Measurements from ENCODE around the gene TICAM1. TPM values are rescaled to one million over a fixed set of nuclear protein-coding genes. Genes with fewer than 3 reads are reported as not detected.
A peak's percentile ranks its signal among the peaks of the same experiment; 100 is the strongest.
"Not testable (repeated sequence)": the region's sequence is repeated elsewhere in the genome, so short reads cannot be mapped to it uniquely, and the experiment has no call there.

The TICAM1 gene
- total and polyA plus RNA-seq, 4 experiments from 2014 or later = 2.2 to 18.1 (median 17.0) TPM

- CTCF ChIA-PET (ENCODE audit: partially characterized antibody) = interaction anchor here (1.5 to 6.4 kb wide), 3 partner anchors 8 to 13 kb away, joined by 4 to 48 read pairs (median 5); partner anchors contain the start of gene FEM1A
Observed at GRCh38 chr19:4800591-4801081, 30.9 kb downstream of the TICAM1 start.

GRCh38 chr19:4795400-4795799 lies 36.1 kb downstream of the TICAM1 start:
- ChIA-PET CTCF (ENCODE audit: partially characterized antibody) (interaction anchor here (6.4 kb wide), 1 partner anchor 14 kb away, joined by 48 read pairs; no protein-coding TSS in a partner anchor), POLR2A (ENCODE audit: partially characterized antibody) (no interaction called here)
- Histone ChIP-seq H3K4me1 (ENCODE audit: insufficient read depth, low read length) (peaks cover 36% of the 10 kb centered on the region), H3K9me3 (ENCODE audit: control insufficient read depth in 1 of 2, low read length in 2 of 2) (no peaks in the 10 kb centered on the region), H3K36me3 (ENCODE audit: insufficient read depth, low read length) (peaks cover 35% of the 10 kb centered on the region), H3K27ac (ENCODE audit: low read depth, low read length) (no peak overlapping the region), H3K4me3 (ENCODE audit: low read length in 2 of 2) (no peak overlapping the region), H3K27me3 (ENCODE audit: insufficient read depth, low read length) (no peaks in the 10 kb centered on the region)
- no peaks in the 10 kb centered on the region for H3K27me3 Mint-ChIP-seq
- peak overlapping the region in 2 of 8 donors; percentile 8 to 32 for H3K4me3 Mint-ChIP-seq
- DNase-seq = no peak
- H3K36me3 Mint-ChIP-seq = peaks cover 11 to 46% of the 10 kb centered on the region in 2 donors
- H3K27ac Mint-ChIP-seq = peak overlapping the region in 3 of 7 donors; percentile 13 to 82 (median 62)
- peaks cover 14 to 46% (median 28%) of the 10 kb centered on the region in 4 donors for H3K4me1 Mint-ChIP-seq
- intact Hi-C loops (cut with micrococcal nuclease) = no loop called here
- H3K9me3 Mint-ChIP-seq = no peaks in the 10 kb centered on the region

More at GRCh38 chr19:4800591-4801081, 30.9 kb downstream of the TICAM1 start:
- H3K27ac ChIP-seq (ENCODE audit: low read depth, low read length) = no peak overlapping the region
- no peaks in the 10 kb centered on the region for H3K9me3 ChIP-seq (ENCODE audit: control insufficient read depth in 1 of 2, low read length in 2 of 2)
- H3K36me3 ChIP-seq (ENCODE audit: insufficient read depth, low read length) = peaks cover 8% of the 10 kb centered on the region
- H3K4me1 ChIP-seq (ENCODE audit: insufficient read depth, low read length) = peaks cover under 1% of the 10 kb centered on the region
- intact Hi-C loops (cut with micrococcal nuclease) = no loop called here
- no peaks in the 10 kb centered on the region for H3K9me3 Mint-ChIP-seq
- no peak overlapping the region for H3K27ac Mint-ChIP-seq
- peaks cover 11 to 21% of the 10 kb centered on the region in 2 donors for H3K36me3 Mint-ChIP-seq
- H3K27me3 Mint-ChIP-seq = no peaks in the 10 kb centered on the region
- no peak overlapping the region for H3K4me3 Mint-ChIP-seq
- POLR2A ChIA-PET (ENCODE audit: partially characterized antibody) = interaction anchor here (0.7 to 1.2 kb wide), 3 partner anchors 9 to 164 kb away, joined by 3 to 6 read pairs (median 4); partner anchors contain the start of gene FEM1A
- H3K27me3 ChIP-seq (ENCODE audit: insufficient read depth, low read length) = no peaks in the 10 kb centered on the region
- no peak for DNase-seq
- peaks cover 6 to 12% (median 7%) of the 10 kb centered on the region in 4 donors for H3K4me1 Mint-ChIP-seq
- H3K4me3 ChIP-seq (ENCODE audit: low read length in 2 of 2) = no peak overlapping the region

- no peaks in the 10 kb centered on the region for H3K9me3 ChIP-seq (ENCODE audit: control insufficient read depth in 1 of 2, low read length in 2 of 2)
- Mint-ChIP-seq H3K4me1 (peaks cover 14 to 46% (median 28%) of the 10 kb centered on the region in 4 donors), H3K36me3 (peaks cover 11 to 46% of the 10 kb centered on the region in 2 donors), H3K27ac (peak overlapping the region in 2 of 7 donors; percentile 62), H3K9me3 (no peaks in the 10 kb centered on the region), H3K4me3 (peak overlapping the region in 2 of 8 donors; percentile 4 to 44), H3K27me3 (no peaks in the 10 kb centered on the region)
- no peaks in the 10 kb centered on the region for H3K27me3 ChIP-seq (ENCODE audit: insufficient read depth, low read length)
- H3K4me3 ChIP-seq (ENCODE audit: low read length in 2 of 2) = no peak overlapping the region
- peaks cover 36% of the 10 kb centered on the region for H3K4me1 ChIP-seq (ENCODE audit: insufficient read depth, low read length)
- H3K27ac ChIP-seq (ENCODE audit: low read depth, low read length) = no peak overlapping the region
- ChIA-PET POLR2A (ENCODE audit: partially characterized antibody) (no interaction called here), CTCF (ENCODE audit: partially characterized antibody) (interaction anchor here (0.7 to 0.8 kb wide), 2 partner anchors 15 to 74 kb away, joined by 3 to 4 read pairs; no protein-coding TSS in a partner anchor)
- H3K36me3 ChIP-seq (ENCODE audit: insufficient read depth, low read length) = peaks cover 35% of the 10 kb centered on the region
- intact Hi-C loops (cut with micrococcal nuclease) = loop anchor here (5.0 kb wide), 1 partner anchor 218 kb away; no protein-coding TSS in a partner anchor
- DNase-seq = no peak
Observed at GRCh38 chr19:4794971-4795370, 36.5 kb downstream of the TICAM1 start.

GRCh38 chr19:4793278-4793677 lies 38.2 kb downstream of the TICAM1 start:
- Mint-ChIP-seq H3K36me3 (peaks cover 7 to 40% of the 10 kb centered on the region in 2 donors), H3K27ac (peak overlapping the region in 4 of 7 donors; percentile 19 to 57 (median 45)), H3K4me3 (peak overlapping the region in 7 of 8 donors; percentile 33 to 71 (median 61)), H3K4me1 (peaks cover 11 to 46% (median 28%) of the 10 kb centered on the region in 4 donors)
- ChIA-PET POLR2A (ENCODE audit: partially characterized antibody) (interaction anchor here (4.9 kb wide), 1 partner anchor 70 kb away, joined by 76 read pairs; the partner anchor contains the start of gene DPP9), CTCF (ENCODE audit: partially characterized antibody) (interaction anchor here (3.3 kb wide), 1 partner anchor 16 kb away, joined by 30 read pairs; no protein-coding TSS in a partner anchor)
- H3K4me1 ChIP-seq (ENCODE audit: insufficient read depth, low read length) = peaks cover 36% of the 10 kb centered on the region
- H3K27me3 Mint-ChIP-seq; H3K4me3 ChIP-seq (ENCODE audit: low read length in 2 of 2); H3K9me3 Mint-ChIP-seq; H3K27ac ChIP-seq (ENCODE audit: low read depth, low read length); H3K9me3 ChIP-seq (ENCODE audit: control insufficient read depth in 1 of 2, low read length in 2 of 2); DNase-seq; H3K27me3 ChIP-seq (ENCODE audit: insufficient read depth, low read length): not testable (repeated sequence)
- intact Hi-C loops (cut with micrococcal nuclease) = loop anchor here (5.0 kb wide), 1 partner anchor 216 kb away; no protein-coding TSS in a partner anchor
- peaks cover 35% of the 10 kb centered on the region for H3K36me3 ChIP-seq (ENCODE audit: insufficient read depth, low read length)

- not testable (repeated sequence) for H3K9me3 Mint-ChIP-seq; H3K9me3 ChIP-seq (ENCODE audit: control insufficient read depth in 1 of 2, low read length in 2 of 2); H3K27me3 ChIP-seq (ENCODE audit: insufficient read depth, low read length); H3K4me3 ChIP-seq (ENCODE audit: low read length in 2 of 2); H3K27me3 Mint-ChIP-seq
- peak overlapping the region in 6 of 7 donors; percentile 18 to 73 (median 60) for H3K27ac Mint-ChIP-seq
- POLR2A ChIA-PET (ENCODE audit: partially characterized antibody) = interaction anchor here (2.2 to 4.9 kb wide), 2 partner anchors 16 to 69 kb away, joined by 6 to 76 read pairs; partner anchors contain the start of gene DPP9
- peaks cover 11 to 46% (median 28%) of the 10 kb centered on the region in 4 donors for H3K4me1 Mint-ChIP-seq
- peaks cover 35% of the 10 kb centered on the region for H3K36me3 ChIP-seq (ENCODE audit: insufficient read depth, low read length)
- H3K27ac ChIP-seq (ENCODE audit: low read depth, low read length) = peak overlapping the region; percentile 89
- H3K36me3 Mint-ChIP-seq = peaks cover 7 to 38% of the 10 kb centered on the region in 2 donors
- intact Hi-C loops (cut with micrococcal nuclease) = loop anchor here (5.0 kb wide), 1 partner anchor 216 kb away; no protein-coding TSS in a partner anchor
- peaks cover 36% of the 10 kb centered on the region for H3K4me1 ChIP-seq (ENCODE audit: insufficient read depth, low read length)
- CTCF ChIA-PET (ENCODE audit: partially characterized antibody) = interaction anchor here (3.3 to 5.8 kb wide), 2 partner anchors 16 to 64 kb away, joined by 30 to 162 read pairs; partner anchors contain the start of gene DPP9
- peak overlapping the region; percentile 54 to 84 (median 70) for H3K4me3 Mint-ChIP-seq
- peak in 1 of 5 donors; percentile 45 for DNase-seq
Observed at GRCh38 chr19:4792866-4793195, 38.7 kb downstream of the TICAM1 start.

- Mint-ChIP-seq H3K36me3 (peaks cover 7 to 35% of the 10 kb centered on the region in 2 donors), H3K4me3 (peak overlapping the region; percentile 76 to 90 (median 84)), H3K27ac (peak overlapping the region; percentile 52 to 95 (median 73)), H3K4me1 (peaks cover 11 to 46% (median 28%) of the 10 kb centered on the region in 4 donors)
- peak overlapping the region; percentile 89 for H3K27ac ChIP-seq (ENCODE audit: low read depth, low read length)
- H3K27me3 ChIP-seq (ENCODE audit: insufficient read depth, low read length); H3K27me3 Mint-ChIP-seq; H3K9me3 ChIP-seq (ENCODE audit: control insufficient read depth in 1 of 2, low read length in 2 of 2); H3K9me3 Mint-ChIP-seq: not testable (repeated sequence)
- H3K36me3 ChIP-seq (ENCODE audit: insufficient read depth, low read length) = peaks cover 35% of the 10 kb centered on the region
- H3K4me3 ChIP-seq (ENCODE audit: low read length in 2 of 2) = peak overlapping the region in 1 of 2 donors; percentile 74
- peak in 1 of 5 donors; percentile 43 for DNase-seq
- CTCF ChIA-PET (ENCODE audit: partially characterized antibody) = interaction anchor here (1.0 to 5.8 kb wide), 10 partner anchors 8 to 221 kb away, joined by 3 to 162 read pairs (median 10); partner anchors contain the start of gene DPP9
- peaks cover 36% of the 10 kb centered on the region for H3K4me1 ChIP-seq (ENCODE audit: insufficient read depth, low read length)
- POLR2A ChIA-PET (ENCODE audit: partially characterized antibody) = interaction anchor here (0.7 to 4.9 kb wide), 10 partner anchors 8 to 1632 kb away, joined by 3 to 76 read pairs (median 6); partner anchors contain the start of genes DPP9, KDM4B, KHSRP and MYDGF
- intact Hi-C loops (cut with micrococcal nuclease) = loop anchor here (5.0 kb wide), 1 partner anchor 215 kb away; no protein-coding TSS in a partner anchor
Observed at GRCh38 chr19:4792019-4792865, 39.3 kb downstream of the TICAM1 start.

Data from CD4-positive, alpha-beta memory T cell (primary cell).